GM19438 (cell line): ENCODE measurements around the gene NKAIN2.
"Not testable (repeated sequence)": the region's sequence is repeated elsewhere in the genome, so short reads cannot be mapped to it uniquely, and the experiment has no call there.

Experiments
- ATAC-seq: cut with Tn5 transposase; IDR thresholded peaks from one replicate; pipeline ENCODE4 v1.9.1; 2021; ENCODE audit warnings: low read depth; ENCODE audit not compliant: unreplicated experiment

NKAIN2 gene

DNA sequence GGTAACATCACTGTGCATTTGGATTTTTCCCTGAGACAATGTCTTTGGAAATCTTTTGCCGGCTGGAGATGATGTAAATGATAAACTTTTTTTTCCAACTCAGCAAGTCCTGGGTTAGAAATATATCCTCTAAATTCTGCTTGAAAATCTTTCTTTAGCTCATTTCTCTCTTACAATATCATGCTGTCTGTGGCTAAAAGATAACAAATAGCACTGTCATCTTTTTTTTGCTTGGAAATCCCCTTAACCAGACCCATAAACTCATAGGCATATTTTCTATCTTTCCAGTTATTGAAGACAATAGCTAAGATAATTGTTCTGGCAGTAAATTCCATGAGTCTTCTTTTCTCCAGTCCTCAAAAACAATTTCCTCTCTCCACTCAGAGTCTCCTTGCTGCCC, 481.5 kb downstream of the NKAIN2 start:
- ATAC-seq: no peak

DNA sequence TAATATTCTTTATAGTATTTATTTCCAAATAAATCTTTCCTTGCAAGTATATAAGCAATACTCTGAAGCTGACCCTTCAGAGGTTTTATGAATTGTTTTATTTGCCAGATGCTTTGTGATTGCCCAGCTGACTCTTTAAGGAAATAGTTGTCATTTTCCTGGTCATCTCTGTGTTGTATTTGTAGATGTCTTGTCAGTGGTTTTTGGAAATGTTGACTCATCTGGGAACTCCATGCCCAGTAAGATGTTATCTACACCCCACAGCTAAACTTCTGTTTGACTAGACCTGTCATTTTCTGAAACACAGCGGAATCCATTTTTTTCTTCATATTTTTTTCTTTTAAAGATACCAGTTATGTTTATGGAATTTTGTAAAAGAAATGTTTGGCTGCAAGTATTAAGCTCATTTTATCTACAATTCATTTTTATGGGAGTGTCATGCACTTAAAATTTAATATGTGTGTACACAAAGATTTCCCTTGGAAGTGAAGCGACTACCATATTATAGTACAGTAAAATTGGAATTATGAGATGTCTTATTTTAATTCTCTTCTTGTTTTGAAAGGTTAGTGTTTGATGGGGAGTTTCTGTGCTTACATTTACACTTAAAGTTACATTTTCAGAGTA, 491.0 kb downstream of the NKAIN2 start:
- no peak for ATAC-seq

DNA sequence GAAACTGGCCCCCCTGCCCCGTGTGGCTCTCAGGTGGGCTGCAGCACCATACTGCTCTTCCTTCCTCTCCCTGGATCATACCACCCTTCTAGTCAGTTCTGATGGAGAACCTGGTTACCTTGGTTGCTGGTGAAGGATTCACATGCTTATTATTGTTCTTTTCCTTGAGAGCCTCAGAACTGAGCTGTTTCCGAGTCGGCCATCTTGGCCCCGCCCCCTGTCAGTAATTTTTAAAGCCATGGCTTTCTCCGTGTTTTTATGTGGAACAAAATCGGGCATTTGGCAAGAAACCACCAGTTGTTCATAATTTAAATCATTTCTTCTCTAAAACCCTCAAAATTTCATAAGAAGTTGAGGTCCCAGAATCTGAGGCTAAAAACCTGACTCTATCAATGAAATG, 493.8 kb downstream of the NKAIN2 start:
- ATAC-seq: no peak

DNA sequence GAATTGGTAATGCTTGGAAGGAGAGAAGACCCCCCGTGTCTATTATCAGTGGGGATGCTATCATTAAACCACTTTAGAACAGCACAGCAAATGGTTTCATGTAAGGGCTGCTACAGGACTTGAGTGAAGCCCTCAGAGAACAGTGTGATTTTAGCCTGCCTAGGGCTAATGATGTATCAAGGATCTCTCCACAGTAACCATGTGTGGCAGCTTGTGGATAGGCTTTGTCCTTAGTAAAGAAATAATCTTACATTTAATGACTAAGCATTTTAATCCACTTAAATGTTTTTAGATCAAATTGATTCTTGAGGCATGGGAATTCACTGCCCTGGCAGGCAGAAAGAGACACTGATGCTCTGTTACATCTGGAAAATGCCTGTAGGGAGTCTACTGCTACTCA, 495.1 kb downstream of the NKAIN2 start:
- no peak for ATAC-seq

DNA sequence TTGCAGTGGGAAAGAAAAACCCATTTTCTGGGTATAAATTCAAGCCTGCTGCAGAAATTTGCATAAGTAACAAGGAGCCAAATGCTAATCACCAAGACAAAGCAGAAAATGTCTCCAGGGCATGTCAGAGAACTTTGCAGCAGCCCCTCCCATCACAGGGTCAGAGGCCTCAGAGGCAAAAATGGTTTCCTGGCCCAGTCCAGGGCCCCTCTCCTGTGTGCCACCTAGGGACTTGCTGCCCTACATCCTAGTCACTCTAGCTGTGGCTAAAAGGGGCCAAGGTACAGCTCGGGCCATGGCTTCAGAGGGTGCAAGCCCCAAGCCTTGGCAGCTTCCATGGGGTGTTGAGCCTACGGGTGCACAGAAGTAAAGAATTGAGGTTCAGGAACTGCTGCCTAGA, 497.2 kb downstream of the NKAIN2 start:
- ATAC-seq: not testable (repeated sequence)

DNA sequence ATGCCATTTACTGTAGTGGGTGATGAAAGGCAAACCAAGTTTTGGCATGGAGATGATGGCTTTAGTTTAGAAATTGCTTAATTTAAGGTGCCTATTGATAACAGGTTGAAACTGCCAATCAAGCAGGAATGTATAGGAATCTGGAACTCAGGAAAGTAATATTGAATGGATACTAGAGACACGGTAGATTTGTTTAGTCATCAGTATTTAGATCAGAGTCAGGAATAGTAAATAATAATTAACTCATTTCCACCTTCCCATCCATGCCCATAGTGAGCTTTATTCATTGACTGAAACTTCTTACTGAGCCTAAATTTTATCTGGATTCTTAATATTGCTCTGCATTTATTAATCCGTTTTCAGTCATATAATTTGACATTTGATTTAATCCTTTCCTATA, 500.3 kb downstream of the NKAIN2 start:
- ATAC-seq: no peak

DNA sequence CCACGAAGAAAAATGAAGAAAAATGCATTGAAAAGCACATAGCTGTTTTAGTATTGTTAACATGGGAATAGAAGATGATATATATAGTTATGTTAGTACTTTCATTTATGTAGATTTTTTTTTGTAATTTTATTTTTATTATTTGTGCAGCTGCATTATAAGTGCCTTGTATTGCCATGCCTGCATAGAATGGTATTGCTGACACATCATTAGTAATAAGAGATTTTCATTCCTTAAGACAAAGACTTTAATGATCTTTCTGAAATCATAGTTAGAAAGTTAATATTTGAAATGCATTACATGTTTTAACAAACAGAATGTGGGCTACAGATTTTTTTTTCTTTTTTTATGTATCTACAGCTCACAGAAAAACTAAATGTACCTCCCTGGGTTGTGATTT, 506.5 kb downstream of the NKAIN2 start:
- no peak for ATAC-seq

GRCh38 chr6:124319410-124319809, 515.7 kb downstream of the NKAIN2 start:
- ATAC-seq: no peak

DNA sequence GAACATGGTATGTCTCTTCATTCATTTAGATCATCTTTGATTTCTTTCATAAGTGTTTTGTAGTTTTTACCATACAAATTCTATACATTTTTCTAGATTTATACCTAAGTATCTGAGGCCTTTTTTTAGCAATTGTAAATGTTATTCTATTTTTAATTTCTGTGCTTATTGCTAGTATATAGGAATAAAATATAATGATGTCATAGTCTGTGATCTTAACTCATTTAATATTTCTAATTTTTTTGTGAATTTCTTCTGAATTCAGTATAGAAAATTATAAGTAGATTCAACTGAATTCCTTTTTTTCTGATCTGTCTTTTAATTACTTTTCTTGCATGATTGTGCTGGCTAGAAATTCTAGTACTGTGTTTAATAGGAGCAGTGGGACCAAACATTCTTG, 520.6 kb downstream of the NKAIN2 start:
- no peak for ATAC-seq

- no peak for ATAC-seq
These were observed 526.5 kb downstream of the NKAIN2 start for GRCh38 chr6:124330197-124330596.

DNA sequence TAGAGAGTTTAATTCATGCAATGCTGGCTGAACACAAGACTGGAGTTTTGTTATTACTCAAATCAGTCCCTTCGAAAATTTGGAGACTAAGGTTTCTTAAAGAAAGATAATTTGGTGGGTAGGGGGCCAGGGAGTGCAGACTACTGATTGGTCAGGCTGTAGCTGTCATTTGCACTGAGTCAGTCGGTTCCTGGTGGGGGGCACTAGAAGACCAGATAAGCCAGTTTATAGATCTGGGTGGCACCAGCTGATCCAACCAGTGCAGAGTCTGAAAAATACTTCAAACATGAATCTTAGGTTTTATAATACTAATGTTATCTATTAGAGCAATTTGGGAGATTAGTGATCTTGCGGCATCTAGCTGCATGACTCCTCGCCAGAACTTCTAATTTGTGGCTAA, 530.7 kb downstream of the NKAIN2 start:
- no peak for ATAC-seq

- ATAC-seq: no peak
These were observed 536.1 kb downstream of the NKAIN2 start for GRCh38 chr6:124339610-124340334.

- not testable (repeated sequence) for ATAC-seq
These were observed 544.7 kb downstream of the NKAIN2 start for GRCh38 chr6:124348339-124348738.

- no peak for ATAC-seq
These were observed 551.5 kb downstream of the NKAIN2 start for GRCh38 chr6:124355146-124355545.

- no peak for ATAC-seq
These were observed 552.7 kb downstream of the NKAIN2 start for GRCh38 chr6:124356276-124356810.

DNA sequence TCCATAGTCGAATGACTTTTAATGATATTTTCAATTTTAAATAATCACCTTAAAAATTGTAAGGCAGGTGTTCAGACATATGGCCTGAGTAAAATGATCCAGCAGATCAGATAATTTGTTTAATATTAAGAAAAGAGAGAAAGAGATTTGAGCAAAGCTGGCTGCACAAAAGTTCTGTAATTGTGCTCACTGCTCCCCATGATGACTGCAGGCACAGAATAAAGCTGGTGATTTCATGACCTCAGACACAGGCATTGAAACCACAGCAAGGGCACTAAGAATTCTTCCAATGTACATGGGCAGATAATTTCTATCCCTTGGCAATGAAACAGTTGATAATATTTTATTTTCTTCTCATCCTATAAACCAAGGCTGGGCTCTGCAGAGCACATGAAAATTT, 553.1 kb downstream of the NKAIN2 start:
- ATAC-seq: no peak

GRCh38 chr6:124368131-124368530, 564.5 kb downstream of the NKAIN2 start:
- ATAC-seq: no peak

- no peak for ATAC-seq
These were observed 568.4 kb downstream of the NKAIN2 start for GRCh38 chr6:124371974-124372475.

- ATAC-seq: no peak
These were observed 569.7 kb downstream of the NKAIN2 start for GRCh38 chr6:124373386-124373785.

GRCh38 chr6:124389127-124389526, 585.5 kb downstream of the NKAIN2 start:
- ATAC-seq: no peak

DNA sequence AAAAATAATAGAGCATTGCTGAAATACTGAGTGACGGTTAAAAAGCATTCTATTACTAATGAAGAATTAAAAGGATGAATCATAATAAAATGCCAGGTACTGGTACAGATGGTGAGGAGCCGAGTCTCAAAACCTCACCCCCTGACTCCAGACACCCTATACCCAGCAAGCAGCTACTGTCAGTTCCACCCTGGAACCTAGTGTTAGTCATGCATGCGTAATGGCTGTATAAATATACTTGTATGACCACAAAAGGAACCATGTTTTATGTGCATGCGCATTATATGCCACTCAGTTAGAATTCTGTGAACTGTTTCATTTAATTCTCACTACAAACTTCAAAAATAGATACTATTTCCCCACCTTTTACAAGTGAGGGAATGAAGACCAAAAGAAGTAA, 589.9 kb downstream of the NKAIN2 start:
- no peak for ATAC-seq

- ATAC-seq: no peak
These were observed 592.7 kb downstream of the NKAIN2 start for GRCh38 chr6:124396361-124396760.
